ENCODE measurements around the gene OPRM1.

OPRM1 gene

DNA sequence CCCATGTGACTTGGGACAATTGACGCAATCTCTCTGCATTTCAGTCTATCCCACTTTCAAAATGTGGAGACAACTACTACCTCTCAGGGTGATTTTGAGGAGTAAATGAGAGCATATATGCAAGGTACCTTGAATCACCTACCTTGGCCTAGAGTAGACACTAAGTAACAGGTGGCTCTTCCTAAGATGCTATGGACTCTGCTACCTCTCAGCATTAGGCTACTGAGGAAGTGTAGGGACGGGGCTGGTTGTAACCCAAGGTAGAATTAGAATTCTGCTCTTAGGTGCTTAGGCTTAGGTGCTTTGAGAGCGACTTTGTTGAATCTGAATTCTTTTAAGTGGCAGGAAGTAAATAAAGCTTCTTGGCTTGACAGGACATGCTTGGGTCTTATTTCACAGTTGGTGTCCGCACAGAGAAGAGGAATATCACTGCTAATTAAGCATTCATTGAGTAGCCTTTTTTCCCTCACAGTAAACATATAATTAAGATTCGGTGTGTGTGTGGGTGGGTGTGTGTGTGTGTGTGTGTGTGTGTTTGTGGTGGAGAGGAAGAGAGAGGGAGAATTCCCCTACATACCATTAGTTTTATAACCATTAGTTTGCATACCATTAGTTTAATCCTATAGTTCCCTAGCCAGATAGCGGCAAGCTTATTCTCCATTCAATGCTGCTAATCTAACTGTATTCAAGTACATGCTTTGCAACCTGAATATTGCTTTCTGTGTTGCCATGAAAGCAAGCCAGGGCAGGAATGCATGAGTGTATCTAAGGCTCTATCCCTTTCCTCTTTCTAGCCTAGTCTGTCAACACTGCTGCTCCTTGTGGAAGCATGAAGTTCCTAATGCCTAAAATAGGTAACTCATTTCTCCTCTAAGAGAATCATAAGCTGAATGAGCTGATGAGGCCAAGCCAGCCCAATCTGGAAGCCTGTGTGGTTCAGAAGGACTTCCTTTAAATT, 205.0 kb downstream of the OPRM1 start:
- DNase-seq = no peak

DNA sequence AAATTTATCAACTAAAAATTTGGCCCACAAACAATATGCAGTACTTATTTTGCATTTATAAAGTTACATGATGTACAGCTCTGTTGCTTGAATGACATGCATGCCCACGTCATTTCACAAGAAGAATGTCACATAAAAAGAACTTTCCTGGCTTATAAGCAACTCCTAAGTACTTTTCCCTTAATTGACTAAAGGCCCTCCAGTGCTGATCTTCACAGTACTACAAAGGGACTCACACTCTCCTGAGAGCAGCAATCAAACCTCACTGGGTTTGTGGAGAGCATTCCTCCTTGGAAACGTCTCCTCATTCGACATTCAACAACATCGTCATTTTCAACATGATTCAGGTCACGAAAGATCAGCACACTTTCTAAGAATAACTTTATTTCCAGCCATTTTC, 206.5 kb downstream of the OPRM1 start:
- no peak for DNase-seq

DNA sequence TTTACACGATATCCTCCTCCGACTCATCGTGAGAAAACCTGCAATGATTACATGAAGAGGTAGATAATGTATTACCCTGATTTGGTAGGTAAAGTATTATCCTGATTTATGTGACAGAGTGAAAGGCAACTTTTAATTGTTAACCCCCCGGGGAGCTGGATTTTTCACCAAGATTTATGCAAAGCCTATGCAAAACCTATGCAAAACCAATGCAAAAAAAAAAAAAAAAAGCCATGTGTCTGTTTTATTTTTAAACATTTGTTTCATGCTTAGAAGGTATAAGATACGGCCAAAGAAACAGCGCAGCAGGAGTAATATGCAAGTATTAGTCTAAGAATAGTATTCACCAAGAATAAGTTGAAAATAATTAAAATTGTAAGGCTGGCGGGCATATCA, 207.7 kb downstream of the OPRM1 start:
- no peak for DNase-seq

DNA sequence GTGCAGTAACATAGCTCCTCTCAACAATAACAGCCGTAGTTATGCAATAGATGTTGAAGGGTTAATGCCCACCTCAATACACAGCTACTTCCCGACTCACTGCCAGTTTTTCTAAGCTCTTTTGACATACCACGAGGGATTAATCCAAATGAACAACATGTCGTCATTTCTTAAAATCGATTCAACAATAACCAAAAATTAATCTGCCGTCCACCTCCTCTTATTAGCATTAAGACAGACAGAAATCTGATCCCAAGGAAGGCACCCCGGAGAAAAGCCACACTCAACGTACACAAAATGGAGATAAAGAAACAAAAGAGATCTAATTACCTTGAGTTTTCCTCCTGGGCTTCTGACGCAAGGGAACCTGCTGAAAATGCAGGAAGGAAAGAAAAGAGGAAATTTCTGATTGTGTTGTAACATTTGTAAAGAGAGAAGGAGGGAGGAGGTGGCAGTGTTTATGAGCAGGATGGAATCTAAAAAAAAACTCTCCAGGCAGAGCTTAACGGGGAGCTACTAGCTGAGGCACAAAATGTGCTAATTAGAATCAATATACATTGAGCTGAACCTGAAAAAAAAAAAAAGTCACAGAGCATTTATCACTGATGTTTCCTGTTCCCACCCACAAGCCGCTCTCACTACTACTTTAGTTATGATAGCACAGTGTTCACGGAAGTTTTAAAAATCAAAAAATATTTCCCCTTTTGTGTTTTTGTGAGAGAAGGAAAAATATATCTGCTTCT, 208.2 kb downstream of the OPRM1 start:
- peak; percentile 55 to 57 for DNase-seq

DNA sequence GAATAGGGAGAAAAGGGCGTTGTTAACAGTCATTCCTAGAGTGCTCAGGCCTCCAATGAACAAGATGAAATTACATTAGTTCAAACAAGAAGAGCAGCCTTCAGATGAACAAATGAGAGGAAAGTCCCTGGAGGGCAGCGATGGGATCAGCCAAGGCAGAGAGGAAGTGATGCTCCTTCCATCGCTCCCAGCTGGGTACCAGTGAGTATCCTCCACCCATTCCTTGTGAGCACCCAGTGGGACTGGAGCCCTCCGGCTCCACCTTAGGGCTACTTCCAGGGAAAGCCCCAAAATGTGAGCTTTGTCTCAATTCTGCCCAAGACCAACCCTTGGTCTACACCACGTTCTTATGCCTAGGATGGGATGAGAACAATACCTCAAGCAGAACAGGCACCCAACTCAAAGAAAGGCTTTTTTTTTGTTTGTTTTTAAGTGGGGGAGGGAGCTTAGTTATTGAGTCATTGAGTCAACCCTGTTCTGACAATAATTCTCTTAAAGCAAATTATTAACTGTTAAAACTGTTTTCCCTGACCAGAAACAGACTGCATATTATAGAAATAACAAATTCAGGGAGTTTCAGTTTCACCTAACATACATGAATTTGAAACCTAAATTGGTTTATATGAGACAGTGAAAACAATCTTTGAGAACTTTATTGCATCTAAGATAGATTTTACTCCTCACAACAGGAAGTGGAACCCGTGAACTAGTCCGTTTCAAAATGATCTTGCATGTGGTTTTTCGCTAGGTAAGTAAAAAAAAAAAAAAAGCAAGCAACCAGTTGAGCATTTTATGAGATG, 210.7 kb downstream of the OPRM1 start:
- no peak for DNase-seq

DNA sequence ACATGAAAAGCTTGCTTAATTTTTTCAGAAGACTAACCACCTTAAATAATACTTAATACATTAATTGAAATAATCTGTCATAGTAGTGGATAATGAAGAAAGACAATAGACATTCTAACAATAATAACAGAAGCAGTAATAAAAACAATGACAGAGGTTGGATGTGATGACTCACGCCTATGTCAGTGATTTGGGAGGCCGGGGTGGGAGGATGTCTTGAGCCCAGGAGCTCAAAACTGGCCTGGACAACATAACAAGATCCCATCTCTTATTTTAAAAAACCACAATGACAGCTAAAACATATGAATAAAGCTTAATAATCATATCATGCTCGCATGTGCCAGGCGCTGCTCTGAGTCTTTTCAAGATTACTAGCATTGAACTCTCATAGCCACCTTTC, 212.1 kb downstream of the OPRM1 start:
- no peak for DNase-seq

DNA sequence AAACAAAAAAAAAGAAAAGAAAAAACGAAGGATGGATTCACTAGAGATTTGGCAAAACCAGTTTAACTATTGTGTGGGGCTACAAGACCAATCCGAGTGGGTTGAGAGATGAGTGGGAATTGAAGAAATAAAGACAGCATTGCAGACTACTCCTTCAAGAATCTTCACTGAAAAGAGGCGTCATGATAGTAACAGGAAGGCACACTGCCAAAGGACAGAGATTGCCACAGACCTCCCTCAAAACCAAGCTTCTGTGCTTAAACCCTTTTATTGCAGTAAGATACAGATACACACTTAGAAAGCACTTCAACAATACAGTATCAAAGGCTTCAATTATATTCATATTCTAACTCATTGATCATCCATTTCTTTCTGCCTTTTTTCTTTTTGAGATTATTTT, 213.6 kb downstream of the OPRM1 start:
- DNase-seq = peak; percentile 69 to 73

DNA sequence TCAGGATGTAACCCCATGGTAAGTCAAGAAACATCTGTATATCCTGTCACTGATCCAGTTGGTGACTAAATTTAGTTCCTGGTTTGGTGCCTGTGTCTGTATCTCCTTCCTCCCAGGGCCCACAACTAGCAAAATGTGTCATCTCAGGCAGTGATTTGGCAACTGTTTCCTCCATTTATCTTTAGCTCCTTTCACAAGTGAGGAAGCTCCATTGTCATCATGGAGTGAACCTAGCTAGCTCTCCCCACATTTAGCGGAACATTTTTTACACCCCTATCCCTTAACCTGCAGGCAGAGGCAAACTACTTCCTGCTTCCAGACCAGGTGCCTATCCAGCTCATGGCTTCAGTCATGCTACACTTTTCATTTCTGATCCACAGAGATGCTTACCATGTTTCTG, 218.0 kb downstream of the OPRM1 start:
- peak; percentile 94 to 95 for DNase-seq

DNA sequence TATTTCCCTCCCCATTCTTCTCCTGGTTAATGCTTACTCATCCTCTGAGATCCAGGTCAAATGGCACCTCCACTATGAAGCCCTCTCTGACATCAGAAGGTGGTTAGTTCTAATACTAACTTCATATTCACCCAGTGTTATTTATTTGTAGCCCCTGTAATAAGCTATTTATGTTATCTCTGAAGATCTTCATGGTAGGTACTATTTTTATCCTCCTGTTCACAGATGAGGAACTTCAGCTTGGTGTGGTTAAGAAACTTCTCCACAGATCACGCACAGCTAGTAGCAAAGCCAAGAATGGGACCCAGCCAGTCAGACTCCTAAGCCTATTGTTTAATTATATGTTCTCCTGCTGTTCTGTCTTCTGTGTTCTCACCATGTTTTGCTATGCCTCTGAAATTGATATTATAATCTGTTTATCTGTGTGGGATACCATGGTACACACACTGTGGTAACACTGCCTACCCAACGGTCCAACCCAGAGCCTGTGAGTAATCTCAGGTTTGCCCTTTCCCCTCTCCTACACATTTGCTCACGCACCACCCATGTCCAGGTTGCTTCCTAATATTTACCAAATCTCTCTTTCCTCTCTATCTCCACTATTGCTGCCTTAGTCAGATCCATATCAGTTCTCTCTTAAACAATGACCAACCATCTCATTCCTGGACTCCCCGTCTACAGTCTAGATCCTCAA, 219.2 kb downstream of the OPRM1 start:
- DNase-seq = peak; percentile 87 to 89

DNA sequence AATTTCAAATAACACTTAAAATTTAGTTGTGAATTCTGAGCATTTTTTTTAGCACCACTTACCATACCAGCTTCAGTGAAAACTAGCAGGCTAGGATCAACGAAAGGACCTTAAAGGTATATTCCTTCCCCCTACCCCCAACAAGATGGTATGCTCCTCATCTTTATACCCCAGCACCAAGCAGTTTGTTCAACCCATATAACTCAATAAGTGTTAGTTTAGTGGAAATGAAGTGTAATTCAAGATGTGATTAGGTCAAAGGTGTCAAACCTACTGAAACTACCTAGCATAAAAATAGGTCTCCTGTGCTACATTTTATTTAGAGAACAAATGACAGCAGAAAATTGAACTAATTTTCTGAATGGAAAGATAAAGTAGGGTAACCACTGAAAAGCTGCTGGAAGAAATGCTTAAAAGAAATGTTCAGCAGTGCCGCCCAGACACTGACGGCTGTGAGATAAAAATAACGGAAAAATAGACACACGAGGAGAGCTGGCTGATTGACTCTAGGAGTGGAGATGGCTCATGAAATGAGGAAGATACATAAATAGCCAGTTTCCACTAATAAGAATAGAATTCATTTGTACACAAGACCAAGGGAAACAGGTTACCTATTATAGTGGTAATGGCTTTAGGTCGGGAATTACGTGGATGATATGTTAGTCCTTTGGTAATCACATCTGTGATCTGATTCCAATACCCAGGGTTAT, 222.8 kb downstream of the OPRM1 start:
- no peak for DNase-seq

DNA sequence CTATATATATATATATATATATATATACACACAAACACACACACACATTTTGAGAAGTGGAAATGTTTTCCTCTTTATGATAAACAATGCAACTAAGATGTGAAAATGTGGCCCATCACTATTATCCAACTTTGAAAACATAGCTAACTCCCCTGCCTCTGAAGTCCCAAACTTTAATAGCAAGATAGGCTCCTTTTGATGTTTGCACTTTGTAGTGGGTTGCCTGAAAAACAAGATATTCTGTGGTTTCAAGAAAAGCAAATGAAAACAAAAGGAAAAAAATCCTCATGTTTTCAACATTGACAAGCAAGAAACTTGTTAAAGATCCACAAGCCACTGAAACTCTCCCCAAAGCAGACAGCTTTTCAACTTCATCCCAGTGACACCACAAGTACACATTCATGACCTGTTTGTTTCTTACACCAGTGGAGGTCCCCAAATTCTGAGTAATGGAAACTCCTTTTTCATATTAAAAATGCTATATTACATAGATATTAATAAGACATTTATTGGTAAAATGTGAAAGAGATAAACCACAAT, 227.6 kb downstream of the OPRM1 start:
- DNase-seq = no peak

DNA sequence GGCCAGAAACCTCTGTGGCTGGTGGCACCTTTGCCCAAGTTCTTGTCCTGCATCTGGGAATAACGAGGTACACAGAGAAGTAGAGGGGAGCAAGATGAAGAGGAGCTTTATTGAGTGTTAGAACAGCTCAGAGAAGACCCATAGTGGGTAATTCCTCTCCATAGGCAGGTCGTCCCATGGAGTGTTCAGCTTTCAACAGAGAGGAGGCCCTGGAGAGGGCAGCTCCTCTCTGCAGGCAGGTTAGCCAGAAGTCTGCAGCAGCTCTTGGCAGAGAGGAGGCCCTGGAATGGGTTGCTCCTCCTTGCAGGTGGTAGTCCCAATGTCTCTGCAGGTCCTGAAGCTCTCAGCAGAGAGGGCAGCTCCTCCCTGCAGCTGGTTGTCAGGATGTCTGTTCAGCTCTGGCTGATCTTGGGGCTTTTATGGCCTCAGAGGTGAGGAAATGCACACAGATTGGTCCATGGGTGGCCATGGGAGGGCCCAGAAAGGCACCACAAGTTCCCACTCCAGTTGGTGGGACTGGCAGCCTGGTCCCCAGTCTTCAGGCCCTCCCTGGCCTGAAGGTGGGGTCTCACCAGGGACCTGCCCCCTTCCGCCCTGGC, 228.6 kb downstream of the OPRM1 start:
- DNase-seq = no peak

DNA sequence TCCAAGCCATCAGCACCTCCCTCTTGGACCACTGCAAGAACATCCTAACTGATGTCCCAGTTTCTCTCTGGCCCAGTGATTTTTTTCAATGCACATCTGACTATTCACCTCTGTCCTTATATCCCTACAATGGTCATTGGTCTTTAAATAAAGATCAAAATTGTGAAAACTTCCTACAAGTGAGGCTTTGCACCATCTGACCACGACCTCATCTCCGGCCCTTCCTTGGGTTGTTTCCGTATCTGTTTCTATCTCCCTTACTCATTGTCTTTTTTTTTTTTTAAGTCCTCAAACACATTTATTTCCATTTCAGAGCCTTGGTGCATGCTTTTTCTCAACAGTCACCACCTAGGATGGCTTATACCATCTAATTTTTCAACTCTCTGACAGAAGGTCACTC, 229.4 kb downstream of the OPRM1 start:
- DNase-seq = no peak

DNA sequence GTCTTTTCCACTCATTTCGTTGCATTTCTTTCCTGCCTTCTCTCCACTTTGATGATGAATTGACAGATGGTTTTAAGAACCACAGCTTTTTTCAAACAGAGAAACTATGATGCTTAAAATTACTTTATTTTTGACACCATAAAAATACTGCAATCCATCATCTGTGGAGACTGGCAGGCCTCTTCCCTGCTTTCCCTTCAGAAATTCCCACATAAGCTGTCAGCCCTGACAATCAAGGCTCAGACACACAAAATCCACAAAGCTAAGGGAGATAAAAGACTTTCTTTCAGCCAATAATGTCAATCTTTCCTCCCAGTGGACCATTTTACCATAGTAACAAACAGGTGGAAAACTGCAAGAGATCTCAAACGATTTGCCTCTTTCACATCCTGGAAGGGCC, 235.1 kb downstream of the OPRM1 start:
- DNase-seq = no peak

DNA sequence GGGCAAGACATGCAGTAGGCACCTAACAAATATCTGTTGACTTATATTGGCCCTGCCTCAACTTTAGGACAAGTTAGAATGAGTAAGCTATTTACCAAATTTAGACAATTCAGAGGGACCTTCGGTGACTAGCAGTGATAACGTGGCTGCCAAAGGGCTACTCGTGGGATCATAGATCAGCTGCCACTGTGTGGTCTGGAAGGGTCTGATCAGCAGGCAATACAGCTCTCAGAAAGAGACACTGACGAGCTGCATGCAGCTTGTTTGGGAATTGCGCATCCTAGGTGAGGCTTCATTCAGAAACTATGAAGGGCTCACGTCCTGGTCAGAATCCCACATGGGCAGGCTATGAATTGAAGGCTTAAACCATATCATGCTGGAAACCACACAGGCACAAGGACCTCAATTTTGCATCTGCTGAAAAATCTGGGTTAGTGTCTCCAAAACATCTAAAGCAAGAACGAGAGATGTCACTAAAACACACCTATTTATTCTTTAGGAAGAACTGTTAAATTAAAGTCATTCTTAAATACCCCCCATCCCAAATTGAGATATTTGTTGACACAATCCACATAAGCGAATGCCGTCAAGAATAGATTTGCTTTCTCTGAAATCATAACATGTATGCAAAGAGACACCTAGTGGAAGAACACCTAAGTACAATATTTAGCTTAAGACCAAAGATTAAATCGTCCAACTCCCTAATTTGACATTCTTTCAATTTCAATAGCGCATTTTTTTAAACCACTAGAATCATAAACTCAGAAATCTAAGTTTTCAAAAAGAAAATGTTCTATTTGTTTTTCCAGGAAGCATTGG, 238.0 kb downstream of the OPRM1 start:
- DNase-seq = peak; percentile 42 to 68

DNA sequence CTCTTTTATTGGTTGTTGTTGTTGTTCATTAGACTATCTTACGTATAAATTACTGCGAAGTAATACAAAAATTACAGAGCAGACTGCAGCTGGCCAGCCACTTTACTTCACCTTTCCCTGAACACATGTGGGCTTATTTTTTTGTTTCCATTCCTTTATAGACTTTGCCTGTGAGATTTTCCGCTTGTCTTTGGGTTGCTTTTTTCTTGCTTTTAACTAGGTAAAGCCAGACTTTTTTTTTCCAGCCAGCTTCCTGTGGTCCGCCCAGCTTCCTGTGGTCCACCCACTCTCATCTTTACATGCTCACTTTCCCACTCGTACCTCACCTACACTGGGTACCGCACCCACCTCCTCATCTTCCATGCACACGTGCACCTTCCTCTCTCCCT, 238.6 kb downstream of the OPRM1 start:
- DNase-seq = no peak

DNA sequence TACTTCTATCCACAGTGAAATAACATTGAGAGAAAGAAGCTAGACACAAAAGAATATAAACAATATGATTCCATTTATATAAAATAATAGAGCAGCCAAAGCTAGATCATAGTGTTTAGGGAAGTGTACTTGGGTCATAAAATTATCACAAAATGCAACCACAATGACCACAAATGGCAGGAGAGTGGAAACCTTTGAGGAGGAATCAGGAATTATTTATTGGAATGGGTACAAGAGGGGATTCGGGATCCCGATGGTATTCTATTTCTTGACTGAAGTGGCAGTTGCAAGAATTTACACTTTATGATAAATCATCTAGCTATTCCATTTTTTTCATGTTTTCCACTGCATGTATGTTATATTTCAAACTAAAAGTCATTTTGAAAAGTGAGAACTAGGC, 241.5 kb downstream of the OPRM1 start:
- no peak for DNase-seq

DNA sequence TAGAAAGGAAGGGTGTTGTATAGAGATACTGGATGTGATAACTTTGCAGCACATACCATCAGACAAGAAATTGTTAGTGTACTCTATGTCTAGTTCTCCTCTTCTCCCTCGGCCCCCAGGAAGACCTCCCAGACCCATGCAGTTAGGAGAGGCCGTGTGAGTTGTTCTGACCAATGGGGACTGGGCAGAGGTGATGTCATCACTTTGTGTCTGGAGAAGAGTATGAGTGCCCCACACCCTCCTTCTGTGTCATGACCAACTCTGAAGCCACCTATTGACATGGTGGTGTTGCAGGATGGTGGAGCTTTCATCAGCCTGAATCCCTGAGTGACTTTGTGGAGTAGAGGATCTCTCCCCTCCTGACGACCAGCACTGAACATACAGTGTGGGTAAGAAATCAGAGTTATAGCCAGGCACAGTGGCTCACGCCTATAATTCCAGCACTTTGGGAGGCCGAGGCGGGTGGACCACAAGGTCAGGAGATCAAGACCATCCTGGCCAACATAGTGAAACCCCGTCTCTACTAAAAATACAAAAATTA, 245.3 kb downstream of the OPRM1 start:
- DNase-seq = no peak

DNA sequence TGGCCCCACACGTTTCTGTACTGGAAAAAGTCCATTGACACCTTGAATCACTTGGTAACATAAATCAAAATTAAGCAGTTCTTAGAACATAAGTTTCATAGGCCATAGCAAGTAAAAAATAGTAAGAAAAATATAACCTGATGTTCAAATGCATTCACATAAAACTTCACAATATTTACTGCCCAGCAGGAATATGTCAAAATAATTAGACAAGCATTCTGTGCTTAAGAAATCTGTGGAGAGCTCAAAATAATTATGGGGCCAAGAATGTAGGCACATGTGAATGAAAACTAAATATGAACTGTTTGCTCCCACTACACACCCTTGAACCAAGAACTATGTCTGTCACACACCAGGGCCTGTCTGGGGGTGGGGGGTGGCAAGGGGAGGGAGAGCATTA, 246.8 kb downstream of the OPRM1 start:
- no peak for DNase-seq

Measured in AML-193 (cell line).